Ishikawa (cell line): ENCODE results near the gene CCL4L2.

ENCODE experiments used
- CEBPB ChIP-seq: IDR thresholded peaks from 2 replicates; pipeline ENCODE4 v1.6.1; 2012
- CREB1 ChIP-seq: IDR thresholded peaks from 2 replicates; pipeline ENCODE4 v1.6.1; 2012; ENCODE audit warnings: low read depth
- EGR1 ChIP-seq: IDR thresholded peaks from 2 replicates; pipeline ENCODE4 v1.6.1; 2012
- EP300 ChIP-seq: IDR thresholded peaks from 2 replicates; pipeline ENCODE4 v1.6.1; 2012; ENCODE audit warnings: borderline replicate concordance
- FOXM1 ChIP-seq: IDR thresholded peaks from 2 replicates; pipeline ENCODE4 v1.6.1; 2012; ENCODE audit warnings: low read depth, borderline replicate concordance
- NFIC ChIP-seq: IDR thresholded peaks from 2 replicates; pipeline ENCODE4 v1.6.1; 2012
- RAD21 ChIP-seq: IDR thresholded peaks from 2 replicates; pipeline ENCODE4 v1.6.1; 2012; ENCODE audit warnings: low read depth
- REST ChIP-seq: IDR thresholded peaks from 2 replicates; pipeline ENCODE4 v1.6.1; 2012; ENCODE audit warnings: low read depth, mild to moderate bottlenecking
- TAF1 ChIP-seq: IDR thresholded peaks from 2 replicates; pipeline ENCODE4 v1.6.1; 2012; ENCODE audit warnings: low read depth, mild to moderate bottlenecking
- TCF12 ChIP-seq: IDR thresholded peaks from 2 replicates; pipeline ENCODE4 v1.6.1; 2012; ENCODE audit warnings: low read depth
- TEAD4 ChIP-seq: IDR thresholded peaks from 2 replicates; pipeline ENCODE4 v1.6.1; 2012
- USF1 ChIP-seq: IDR thresholded peaks from 2 replicates; pipeline ENCODE4 v1.6.1; 2012
- YY1 ChIP-seq: IDR thresholded peaks from 2 replicates; pipeline ENCODE4 v1.6.1; 2012; ENCODE audit warnings: low read depth
- TF ChIP-seq, protein P1 (sequence below): IDR thresholded peaks from 2 replicates; pipeline ENCODE4 v1.6.1; 2012

DNA sequence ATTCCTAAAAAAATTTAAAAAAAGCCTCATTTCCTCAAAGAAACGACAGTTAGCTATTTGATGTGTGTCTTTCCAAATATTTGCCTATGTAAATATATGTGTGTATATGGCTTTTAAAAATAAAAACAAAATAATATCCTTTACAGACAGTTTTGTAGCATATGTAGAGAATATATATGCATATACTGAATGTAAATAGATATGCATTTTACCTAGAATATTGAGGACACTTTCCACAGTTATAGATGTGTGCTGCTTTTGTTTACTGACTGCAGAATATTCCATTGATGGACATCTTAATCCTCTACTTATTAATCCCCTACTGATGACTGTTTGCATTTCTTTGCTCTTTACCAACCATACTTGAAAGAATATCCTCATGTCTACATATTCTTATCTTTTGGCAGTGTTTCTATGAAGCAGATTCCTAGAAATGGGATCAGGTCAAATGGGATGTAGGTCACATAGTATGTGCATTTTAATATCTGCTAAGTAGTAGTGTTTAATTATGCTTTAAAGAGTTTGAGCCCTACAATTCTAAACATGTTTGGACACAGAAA is 17.6 kb upstream of the CCL4L2 start:
- TF ChIP-seq USF1 (no peak), RAD21 (no peak), TAF1 (no peak), TEAD4 (no peak), FOXM1 (no peak), NFIC (no peak), EP300 (no peak), CREB1 (no peak), EGR1 (no peak), REST (no peak), CEBPB (no peak), YY1 (no peak), TCF12 (no peak)
- TF ChIP-seq, protein P1, sequence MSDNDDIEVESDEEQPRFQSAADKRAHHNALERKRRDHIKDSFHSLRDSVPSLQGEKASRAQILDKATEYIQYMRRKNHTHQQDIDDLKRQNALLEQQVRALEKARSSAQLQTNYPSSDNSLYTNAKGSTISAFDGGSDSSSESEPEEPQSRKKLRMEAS, result no peak
